CD4-positive, alpha-beta T cell treated with Interleukin-4 for 1 hour (primary cell): ENCODE results near the gene FUNDC2.
"Not testable (repeated sequence)": the region's sequence is repeated elsewhere in the genome, so short reads cannot be mapped to it uniquely, and the experiment has no call there.

Experiments used
- DNase-seq, 2 donors: peaks; one replicate each; pipeline ENCODE4 v3.0.0-alpha.2; 2020 to 2022

The FUNDC2 gene, protein sequence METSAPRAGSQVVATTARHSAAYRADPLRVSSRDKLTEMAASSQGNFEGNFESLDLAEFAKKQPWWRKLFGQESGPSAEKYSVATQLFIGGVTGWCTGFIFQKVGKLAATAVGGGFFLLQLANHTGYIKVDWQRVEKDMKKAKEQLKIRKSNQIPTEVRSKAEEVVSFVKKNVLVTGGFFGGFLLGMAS

DNA sequence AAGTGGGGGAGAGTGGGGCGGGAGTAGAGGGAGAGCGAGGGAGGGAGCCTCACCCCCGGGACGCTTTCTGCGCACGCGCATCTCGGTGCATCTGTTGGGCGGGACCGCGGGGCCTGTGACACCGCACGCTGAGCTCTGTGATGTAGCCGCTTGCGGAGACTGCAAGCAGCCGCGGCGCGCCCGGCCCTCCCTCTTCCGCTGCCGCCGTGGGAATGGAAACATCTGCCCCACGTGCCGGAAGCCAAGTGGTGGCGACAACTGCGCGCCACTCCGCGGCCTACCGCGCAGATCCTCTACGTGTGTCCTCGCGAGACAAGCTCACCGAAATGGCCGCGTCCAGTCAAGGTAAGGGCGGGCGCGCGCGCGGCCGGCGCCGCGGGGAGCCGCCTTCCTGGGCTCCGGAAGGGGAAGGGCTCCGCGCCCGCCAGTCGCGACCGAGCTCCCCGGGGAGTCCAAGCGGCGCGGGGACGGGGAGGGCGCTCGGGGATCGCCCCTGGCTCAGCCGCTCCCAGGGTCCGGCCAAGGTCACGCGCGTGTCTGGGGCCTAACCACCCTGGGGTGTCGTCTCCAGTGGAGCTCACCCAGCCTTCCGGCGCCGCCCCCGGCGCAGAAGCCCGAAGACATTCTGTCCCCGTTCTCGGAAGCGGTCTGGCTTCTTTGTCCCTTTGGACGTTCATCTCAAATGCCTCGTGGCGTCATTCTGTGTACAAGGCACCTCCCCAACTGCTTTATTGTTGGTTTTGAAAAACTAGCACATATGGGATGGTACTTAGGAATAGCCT lies at the start of gene FUNDC2:
Gene FUNDC2, plus strand, starts transcription at position 118 of the 782 bp plus-strand sequence. Its CDS starts 95 bp downstream, at position 213.
- peak; percentile 96 to 98 for DNase-seq

DNA sequence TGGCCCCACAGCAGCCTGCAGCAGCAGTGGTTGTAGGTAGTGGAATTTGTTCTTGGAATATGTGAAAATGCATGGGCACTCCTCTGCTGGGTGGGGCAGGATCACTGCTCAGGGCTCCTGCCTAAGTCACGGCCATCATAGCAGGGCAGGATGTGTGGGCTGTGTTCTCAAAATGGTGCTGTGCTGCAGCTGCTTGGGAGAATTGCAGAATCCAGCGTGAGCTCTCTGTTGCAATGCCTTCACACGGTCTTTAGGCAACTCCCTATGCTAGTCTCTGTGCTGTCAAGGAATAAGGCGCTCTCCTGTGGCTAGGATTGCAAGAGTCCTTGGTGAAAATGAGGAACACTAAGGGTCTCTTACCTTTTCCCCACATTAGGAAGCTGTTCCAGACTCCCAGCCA lies 47.0 kb upstream of the FUNDC2 start:
- no peak for DNase-seq

DNA sequence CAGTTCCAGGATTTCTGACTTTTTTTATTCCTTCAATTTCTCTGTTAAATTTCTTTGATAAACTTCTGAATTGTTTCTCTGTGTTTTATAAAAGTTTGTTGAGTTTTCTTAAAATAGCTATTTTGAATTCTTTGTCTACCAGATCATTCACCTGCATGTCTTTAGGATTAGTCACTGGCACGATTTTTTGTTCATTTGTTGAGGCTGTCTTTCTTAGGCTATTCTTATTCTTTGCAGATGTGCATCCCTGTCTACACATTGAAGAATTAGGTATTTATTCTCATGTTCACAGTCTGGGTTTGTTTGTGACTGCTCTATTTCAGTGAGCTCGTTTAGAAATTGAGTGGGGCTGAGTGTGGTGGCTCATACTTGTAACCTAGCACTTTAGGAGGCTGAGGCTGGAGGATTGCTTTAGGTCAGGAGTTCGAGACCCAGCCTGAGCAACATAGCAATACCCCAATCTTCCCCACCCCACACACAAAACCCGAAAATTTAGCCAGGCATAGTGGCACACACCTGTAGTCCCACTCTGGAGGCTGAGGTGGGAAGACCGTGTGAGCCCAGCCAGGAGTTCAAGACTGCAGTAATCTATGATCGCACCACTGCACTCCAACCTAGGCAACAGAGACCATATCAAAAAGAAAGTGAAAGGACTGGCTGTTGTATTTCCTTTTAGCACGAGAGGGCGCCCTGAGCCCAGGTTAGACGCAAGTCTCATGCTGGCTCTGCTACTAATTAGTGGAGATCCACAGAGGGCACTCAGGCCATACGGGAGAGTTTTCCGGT lies 46.1 kb upstream of the FUNDC2 start:
- DNase-seq = peak; percentile 82 to 84

DNA sequence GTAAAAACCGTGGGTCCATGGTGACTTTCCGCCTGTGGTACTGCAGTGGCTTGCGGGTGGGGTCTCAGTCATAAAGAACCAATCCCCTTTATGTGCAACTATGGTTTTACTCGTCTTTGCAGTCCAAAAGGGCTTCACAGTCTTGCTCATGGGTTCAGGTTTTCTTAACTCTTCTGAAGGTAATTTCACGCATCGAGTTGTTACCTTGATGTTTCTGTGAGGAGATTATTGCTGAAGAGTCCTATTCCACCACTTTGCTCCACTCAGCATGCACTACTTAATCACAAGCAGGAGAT lies 45.6 kb upstream of the FUNDC2 start:
- DNase-seq = no peak

DNA sequence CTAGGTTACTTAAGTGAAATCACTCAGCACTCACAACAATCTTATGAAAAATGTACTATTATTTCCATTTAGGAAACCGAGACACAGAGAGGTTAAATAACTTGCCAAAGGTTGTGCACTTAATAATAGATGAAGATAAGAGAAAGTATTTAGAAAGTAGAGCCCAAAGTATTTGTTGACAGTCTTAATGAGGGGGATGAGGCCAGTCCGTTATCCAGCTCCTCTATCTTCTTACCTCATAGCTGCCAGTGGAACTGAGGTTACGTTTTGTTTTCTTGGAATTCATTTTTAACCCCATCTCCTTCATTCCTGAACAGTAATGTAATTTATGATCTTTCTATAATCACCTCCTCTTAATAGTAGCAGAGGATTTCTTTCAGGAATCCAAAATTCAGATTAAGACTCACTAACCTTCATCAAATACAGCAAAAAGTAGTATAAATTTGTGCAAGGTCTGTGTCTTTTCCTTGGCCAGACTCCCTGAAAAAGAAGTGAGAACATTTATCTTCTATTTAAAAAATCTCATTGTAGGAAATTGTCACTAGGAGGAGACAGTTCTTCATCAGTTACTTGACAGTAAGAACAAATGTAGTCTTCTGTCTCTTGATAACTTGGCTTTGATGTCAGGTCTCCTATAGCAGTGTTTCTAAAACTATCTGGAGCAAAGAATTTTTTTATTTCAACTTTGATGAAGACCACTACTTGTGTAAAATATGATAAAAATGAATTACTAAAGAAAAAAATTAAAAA lies 39.6 kb upstream of the FUNDC2 start:
- peak in 1 of 2 donors; percentile 13 for DNase-seq

DNA sequence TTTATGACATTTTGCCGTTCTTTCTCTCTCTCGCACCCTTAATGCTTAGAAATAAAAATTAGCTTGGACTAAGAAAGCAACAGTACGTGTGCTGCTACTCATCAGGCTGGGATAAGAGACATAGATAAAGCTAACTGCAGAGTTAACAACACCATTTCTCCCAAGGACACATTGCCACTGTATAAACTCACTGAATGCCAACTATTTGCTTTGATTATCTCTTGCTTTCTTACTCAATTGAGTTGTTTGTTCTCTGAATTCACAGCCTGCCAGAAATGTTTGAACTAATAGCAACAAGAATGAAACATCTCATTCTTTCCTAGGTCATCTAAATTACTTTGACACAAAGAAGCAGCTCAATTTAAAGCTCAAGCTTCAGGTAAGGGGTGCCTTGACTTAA lies 38.7 kb upstream of the FUNDC2 start:
- DNase-seq = no peak

DNA sequence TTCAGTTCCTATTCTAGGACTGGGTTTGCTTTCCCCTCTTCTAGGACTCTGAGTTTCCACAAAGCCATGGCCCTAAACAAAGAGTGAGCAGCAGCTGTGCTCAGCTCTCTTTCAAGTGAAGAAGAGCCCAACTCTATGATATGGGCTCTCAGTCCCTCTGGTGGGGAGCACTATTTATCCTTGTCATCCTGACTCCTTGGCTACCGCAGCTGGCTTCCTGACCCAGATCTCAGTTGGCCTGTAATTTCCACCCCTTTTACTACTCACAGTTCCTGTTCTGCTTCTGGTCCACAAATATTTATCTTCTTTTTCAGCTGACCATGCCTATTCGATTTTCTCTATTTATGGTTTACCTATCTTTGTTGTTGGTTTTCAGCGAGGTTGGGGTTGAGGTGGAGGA lies 37.9 kb upstream of the FUNDC2 start:
- DNase-seq = no peak

DNA sequence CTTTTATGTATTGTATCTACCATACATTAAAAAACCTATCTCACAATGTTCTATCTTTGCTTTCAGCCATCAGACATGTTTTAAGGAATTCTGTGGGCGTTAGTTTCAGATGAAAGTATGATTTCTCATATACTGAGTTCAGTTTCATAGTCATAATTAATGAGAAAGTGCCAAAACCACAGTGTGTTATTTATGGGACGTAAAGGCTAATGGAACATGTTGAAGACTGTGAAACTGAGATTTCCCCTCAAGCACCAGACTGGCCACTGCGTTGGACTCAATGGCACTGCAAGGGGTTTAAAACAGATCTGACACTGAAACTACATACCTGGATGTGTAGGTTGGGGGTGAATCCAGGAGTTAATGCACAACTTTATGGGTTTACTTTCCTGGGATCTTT lies 36.1 kb upstream of the FUNDC2 start:
- DNase-seq = no peak

DNA sequence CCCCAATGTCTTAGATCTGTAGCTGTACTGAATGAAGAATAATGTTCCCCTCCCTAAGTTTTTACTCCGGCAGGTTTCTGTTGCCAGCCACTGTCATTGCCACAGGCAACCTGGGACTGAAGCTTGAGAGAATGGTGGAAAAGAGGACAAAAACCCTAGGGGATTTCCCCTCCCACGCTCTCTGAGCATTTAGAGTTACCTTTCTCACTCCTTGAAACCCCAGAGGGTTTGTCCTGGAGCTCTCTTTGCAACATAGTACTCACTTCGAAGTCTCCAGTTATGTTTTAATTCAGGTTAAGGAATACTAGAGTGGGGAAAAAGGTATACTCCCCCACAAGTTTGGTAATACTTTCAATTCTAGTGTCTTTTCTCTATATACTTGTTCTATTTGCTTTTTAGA lies 35.6 kb upstream of the FUNDC2 start:
- no peak for DNase-seq

DNA sequence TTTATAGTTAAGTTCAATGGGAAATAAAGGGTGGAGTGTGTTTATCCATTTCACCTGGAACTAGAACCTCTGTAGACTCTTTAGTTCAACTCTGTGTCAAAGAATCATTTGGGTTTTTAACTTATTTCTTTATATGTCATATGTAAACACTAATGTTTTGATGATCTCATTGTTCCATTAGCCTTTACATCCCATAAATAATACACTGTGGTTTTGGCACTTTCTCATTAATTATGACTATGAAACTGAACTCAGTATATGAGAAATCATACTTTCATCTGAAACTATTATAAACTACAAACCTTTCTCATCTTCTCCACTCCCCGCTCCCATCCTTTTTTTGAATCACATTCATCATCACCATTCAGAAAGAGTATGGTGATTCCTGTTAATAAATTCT lies 35.2 kb upstream of the FUNDC2 start:
- DNase-seq = no peak

DNA sequence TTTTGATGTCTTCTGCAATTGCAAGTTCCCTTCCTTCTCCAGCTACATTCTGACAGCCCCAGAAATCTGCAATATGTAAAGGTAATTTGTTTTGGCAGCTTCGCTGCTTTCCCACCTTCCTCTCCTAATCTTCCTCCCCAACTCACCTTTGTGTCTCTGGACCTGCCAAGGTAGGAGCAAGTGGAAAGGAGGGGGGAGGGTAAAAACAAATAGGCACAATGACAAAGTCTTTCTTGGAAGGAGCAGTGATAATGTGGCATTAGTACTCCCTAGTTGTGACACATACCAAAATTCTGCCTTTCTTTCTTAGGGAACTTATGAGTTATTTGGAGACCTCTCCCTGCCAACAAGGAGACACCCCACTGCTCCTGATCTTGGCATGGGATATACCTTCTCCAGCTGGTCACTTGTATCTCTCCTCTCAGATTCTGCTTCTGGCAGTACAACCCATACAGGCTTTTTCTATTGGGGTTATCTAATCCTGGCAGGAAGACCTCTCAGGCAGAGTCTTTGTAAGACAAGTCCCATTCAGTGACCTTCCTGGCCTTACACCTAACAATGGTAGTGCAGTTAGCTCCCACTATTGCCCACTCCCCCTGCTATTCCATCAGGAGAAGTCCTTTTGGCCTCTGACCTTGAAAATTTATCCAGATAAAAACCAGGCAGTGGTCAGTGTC lies 28.3 kb upstream of the FUNDC2 start:
- DNase-seq = no peak

DNA sequence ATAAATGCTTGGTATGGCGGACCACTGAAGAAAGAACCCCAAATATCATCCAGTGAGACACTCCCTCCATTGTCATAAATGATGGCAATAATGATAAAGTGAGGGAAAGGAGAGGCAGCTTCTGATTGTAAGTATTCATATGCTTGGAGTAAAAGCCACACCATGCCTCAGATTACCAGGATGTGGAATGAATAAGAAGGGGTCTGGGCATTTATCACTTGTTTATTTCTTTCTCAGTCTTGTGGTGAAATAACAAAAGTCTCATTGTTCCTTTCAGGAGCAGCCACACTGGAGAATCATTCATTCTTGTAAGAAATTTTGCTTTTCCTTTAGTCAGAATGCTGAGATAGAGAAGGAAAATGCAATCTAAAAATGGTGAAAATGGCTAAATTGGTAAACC lies 25.8 kb upstream of the FUNDC2 start:
- DNase-seq = no peak

DNA sequence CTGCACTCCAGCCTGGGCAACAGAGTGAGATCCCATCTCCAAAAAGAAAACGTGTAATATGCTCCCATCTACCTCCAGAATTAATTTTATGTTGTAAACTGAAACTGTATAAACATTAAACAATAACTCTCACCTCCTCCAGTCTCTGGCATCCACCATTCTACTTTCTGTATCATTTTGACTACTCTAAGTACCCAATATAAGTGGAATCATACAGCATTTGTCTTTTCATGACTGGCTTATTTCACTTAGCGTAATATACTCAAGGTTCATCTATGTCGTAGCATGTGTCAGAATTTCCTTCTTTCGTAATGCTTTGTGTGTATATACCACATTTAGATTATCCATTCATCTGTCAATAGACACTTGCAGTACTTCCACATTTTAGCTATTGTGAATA lies 24.8 kb upstream of the FUNDC2 start:
- DNase-seq = no peak

DNA sequence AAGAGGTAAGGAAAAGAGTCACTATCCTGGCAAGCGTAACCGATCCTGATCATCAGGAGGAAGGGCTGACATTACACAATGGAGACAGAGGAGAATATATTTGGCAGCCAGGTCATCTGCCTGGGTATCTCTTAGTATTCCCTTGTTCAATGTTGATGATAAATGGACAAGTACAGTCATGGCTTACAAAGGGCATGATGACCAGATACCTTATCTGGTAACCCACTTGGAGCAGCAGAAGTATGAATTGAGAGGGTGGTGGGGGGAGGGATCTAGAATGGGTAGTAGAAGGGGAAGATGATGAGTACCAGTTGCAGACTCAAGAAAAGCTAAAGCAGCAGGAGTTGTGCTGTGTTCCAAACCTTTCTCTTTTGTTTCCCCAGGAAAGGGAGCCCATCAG lies 21.5 kb upstream of the FUNDC2 start:
- no peak for DNase-seq

DNA sequence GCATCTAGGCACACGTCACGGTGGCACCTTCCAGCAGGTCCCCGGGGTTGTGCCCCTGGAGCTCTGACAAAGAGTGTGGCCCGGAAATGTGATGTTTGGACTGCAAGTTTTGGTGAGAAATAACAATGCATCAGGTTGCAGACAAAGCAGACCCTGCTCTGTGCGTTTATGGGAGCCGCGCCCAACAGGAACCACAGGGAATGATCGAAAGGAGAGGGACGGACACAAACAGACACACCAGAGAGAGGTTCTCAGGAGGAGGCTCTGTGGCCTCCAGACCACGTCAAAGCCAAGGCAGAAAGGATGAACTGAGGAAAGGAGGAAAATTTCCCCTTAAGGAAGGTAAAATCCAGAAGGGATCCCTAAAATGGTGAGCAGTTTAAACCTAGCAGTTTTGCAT lies 20.3 kb upstream of the FUNDC2 start:
- not testable (repeated sequence) for DNase-seq

DNA sequence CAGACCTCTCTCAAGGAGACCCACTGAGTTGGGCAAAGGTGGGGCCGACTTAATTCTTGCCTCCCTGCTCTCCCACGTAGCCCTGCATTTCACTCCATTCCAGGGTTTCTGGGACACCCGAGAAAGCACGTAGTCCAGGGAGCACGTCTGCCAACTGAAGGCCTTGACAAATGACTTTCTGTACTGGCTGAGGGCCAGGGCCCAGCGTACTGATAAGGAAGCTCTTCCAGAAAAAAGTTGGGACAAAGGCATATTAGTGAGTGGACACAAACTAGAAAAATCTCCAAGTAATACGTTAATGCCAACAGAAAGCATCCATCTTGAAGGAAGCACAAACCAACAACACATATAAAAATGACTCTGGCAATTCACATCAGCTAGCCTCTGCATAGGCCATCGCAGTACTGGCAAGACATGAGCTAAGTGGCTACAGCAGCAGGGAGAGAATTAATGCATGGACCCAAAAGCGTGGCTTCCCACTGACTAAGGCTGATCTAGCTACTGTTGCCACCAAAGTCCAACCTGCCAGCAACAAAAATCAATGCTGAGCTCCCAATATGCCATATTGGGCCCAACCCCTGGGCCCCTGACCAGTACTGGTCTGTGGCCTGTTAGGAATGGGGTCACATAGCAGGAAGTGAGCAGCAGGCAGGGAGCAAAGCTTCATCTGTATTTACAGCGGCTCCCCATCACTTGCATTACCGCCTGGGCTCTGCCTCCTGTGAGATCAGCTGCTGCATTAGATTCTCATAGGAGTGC lies 19.6 kb upstream of the FUNDC2 start:
- not testable (repeated sequence) for DNase-seq

DNA sequence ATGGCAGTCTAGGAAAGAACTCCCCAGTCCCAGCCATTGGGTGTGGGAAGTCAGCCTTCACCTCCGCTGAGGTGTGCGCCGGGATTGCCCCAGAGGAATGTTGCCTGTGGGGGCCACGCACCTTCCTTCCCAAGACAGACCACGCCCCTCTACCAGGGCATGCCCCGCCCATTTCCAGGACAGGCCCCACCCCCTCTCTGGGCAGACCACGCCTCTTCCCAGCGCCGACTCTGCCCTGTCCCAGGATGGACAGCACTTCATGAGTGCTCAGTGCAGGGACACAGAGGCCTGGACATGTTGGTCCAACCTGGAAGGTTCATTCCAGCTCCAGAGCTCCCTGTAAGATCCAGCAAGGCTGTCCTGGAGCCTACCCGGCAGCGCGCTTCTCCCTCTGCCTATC lies 18.1 kb upstream of the FUNDC2 start:
- DNase-seq = not testable (repeated sequence)

DNA sequence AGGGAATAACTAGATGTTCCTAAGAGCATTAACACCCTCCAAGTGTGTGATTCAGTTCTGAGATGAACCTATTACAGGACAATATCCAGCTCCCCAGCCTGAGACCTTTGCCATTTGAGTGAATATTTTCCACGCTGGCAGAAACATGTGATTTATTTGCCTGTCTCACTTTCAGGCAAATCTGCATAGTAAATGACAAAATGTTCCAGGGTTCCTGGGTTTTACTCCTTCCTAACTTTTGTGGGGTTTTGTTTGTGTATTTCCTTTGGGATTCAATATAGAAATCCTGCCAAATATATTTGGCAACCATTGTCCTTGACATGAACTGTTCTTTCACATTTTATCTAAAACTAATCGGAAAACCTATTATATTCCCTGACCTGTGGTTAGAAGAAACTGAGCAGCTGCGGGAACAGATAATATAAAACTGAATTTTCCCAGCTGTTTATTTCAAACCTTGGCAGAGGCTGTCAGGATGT lies 16.6 kb upstream of the FUNDC2 start:
- DNase-seq = no peak

DNA sequence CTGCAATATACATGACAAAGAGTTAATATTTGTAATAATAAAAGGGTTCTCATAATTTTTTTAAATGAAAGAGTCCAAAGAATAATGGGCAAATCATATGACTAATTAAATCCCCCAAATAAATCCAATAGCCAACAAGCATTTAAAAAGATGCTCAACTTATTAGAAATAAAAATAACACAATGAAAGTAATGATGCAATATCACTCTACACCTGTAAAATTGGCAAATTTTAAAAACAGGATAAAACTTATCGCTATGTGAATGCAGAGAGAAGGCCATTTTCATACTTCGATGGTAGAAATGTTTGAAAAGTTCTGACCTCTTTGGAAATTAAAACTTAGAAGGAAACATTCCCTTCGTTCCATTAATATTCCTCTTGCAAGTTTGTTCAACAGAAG lies 6.1 kb upstream of the FUNDC2 start:
- no peak for DNase-seq

DNA sequence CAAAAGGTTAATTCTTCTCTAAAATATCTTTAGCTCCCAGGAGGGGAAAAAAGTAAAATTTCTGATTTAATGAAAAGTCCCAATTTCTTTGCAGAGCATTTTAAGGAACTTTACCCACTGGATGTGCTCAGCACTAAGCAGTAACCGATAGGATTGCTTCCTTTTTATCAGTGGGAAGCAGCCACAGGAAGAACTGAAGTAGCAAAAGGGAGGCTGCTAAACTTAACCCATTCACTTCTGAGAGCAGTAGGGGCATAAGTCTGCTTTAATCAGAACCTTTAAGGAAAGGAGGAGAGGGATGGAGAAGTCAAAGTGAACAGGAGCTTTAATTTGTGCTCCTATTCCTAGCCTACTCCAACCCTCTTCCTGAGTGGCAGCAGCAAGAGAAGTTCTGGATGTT lies 4.1 kb upstream of the FUNDC2 start, which contains the start of gene F8:
Gene F8, minus strand, starts transcription at position 139 of the 400 bp plus-strand sequence. CDS start 171 bp downstream, outside the sequence.
- no peak for DNase-seq
